Activated gamma-delta T cell treated with anti-CD3 and anti-CD28 coated beads, Interleukin-2, amount 50 U/mL, for 16 hours (primary cell): ENCODE results near the gene PLA2G1B.

Source experiments
- DNase-seq: peaks from one replicate; pipeline ENCODE4 v3.0.0-alpha.2; 2020; ENCODE audit warnings: low read depth

Gene PLA2G1B

DNA sequence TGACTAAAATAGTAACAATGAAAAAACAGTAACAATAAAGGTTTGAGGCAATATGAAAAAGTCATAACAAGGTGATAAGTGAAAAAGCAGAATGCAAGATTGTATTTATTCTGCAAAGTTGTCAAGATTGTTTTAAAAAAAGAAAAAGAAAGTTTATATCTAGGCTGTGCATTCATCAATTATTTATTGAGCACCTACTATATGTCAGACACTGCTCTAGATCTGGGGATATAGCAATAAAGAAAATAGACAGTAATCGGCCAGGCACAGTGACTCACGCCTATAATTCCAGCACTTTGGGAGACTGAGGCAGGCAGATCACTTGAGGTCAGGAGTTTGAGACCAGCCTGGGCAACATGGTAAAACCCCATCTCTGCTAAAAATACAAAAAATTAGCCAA is 3.8 kb downstream of the PLA2G1B start:
- DNase-seq: no peak

DNA sequence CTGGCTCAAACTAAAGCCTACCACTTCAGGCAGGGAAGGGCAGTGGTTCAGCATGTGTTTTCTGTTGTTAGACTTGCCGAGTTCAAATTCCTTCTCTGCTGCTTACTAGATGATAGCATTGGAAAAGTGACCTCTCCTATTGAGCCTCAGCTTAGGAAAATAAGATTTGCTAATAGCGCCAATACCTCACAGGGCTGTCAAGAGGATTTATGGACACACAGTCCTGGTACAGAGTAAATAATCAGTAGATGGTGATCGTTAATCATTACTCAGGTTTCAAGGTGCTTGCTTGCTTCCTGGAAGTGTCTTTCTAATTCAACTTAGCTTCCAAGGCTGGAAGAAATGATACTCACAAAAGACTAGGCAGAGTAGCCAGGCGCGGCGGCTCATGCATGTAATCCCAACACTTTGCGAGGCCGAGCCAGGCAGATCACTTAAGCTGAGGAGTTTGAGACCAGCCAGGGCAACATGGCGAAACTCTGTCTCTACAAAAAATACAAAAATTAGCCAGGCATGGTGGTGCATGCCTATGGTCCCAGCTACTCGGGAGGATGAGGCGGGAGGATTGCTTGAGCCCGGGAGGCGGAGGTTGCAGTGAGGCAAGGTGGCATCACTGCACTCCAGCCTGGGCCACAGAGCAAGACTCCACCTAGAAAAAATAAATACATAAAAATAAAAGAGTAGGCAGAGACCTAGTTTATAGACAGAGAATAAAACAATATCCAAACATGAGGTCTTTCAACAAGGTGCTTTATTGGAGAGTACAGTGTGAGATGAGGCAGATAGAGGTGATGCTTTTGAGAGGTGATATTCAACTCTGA is 6.0 kb downstream of the PLA2G1B start:
- DNase-seq: no peak

DNA sequence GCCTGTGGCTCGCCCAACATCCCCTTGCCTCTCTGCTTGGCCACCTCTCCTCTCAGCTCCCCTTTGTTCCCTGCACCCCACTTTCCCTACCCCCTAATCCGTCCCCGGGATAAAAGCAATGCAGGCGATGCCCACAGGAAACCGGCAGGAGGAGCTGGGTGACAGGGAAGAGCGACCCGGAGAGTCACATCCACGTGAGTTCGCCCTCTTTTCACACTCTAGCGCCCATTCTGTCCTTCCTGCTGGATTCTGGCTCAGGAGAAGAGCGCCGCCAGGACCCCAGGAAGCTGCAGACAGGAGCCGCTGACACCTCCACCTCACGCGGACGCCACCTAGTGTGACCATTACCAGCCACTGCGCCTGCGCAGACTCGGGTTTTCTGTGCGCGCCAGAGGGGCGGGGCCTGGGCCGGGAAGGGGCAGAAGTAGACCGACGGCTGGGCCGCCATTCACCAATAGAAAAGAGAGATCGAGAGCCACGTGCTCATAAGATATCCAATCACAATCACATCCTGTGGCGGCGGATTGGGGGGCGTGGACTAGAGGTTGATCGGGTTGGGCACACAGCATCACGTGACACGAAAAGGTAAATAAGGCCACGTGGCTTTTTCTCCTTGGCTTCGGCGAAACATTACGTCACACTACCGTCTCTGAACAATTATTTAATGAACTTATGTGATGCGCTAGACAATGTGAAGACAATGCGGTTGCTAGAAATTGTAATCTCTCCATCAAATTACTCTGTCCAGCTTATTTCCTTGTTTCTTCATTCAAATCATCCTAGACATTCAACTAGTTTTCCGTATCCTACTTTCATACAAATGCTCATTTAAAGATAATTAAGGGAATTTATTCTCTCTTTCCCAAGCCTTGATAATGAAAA is 10.1 kb downstream of the PLA2G1B start:
- peak; percentile 100 for DNase-seq

DNA sequence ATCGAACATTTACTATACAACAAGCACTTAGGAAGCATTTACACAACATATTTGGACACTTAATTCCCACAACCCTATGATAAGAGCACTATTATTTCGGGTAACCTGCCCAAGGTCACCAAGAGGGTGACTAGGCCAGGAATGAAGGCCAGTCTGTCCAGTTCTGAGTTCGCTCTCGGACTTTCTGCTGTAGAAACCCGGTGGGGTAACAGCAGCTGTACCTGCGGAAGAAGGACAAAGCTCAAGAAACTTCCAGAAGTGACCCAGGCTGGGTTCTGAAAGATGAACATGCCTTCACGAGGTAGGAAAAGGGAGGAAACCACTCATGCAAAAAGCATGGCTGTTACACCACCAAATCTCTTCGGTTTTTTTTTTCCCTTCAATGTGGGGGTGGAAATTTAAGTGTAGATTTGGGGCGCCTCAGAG is 10.8 kb downstream of the PLA2G1B start:
- no peak for DNase-seq

DNA sequence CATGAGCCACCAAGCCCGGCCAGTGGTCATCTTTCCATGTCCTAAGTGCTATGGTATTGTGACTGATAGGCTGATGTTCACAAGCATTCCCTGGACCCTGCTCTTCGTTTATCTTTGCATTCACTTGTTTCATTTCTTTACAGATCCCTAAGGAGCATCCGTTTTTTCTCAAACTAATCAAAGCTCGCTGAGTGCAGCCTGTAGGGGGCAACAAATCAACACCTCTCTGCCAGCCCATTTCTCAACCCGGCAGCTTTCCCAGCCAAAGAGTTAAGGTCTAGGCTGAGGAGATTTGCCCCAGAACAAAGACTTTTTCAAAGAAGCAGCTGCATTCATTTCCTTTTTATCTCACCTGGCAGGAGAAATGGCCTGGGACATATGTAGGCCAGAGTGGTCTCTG is 13.4 kb downstream of the PLA2G1B start:
- DNase-seq: no peak

DNA sequence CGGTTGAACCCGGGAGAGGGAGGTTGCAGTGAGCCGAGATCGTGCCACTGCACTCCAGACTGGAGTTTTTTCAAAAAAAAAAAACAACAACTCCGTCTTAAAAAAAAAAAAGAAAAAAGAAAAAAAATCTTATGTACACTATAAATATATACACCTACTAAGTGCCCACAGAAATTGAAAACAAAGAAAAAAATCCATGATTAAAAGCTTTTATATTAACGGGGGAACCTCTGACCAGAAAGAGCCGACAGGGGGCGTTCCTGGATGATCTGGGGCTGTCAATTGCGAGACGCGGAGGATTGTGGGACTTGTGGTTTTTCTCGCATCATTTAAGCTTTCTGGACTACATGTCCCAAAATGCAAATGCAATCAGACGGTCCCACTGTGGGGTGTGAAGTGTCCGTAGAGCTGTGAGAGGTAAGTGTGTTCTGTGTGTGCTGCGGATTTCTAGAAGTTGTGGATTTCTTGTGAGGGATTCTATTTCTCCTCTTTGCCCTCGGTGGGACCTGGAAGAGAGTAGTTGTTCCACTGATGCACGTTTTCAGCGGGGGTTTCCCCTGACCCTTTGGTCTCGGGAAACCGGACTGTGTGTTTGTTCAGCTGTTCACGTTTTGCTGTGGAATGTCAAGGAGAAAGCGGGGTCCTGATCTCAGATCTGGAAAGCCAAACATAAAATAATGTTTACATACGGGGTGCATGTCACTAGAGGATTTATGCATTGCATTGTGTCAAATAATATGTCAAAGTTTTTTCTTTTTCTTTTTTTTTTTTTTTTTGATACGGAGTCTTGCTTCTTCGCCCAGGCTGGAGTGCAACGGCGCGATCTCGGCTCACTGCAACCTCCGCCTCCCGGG is 25.4 kb downstream of the PLA2G1B start, which contains the start of gene SIRT4:
TSS of gene SIRT4 (plus strand) at position 360 of the 854 bp plus-strand sequence. CDS start 1,241 bp downstream, outside the sequence.
- DNase-seq: peak; percentile 87

DNA sequence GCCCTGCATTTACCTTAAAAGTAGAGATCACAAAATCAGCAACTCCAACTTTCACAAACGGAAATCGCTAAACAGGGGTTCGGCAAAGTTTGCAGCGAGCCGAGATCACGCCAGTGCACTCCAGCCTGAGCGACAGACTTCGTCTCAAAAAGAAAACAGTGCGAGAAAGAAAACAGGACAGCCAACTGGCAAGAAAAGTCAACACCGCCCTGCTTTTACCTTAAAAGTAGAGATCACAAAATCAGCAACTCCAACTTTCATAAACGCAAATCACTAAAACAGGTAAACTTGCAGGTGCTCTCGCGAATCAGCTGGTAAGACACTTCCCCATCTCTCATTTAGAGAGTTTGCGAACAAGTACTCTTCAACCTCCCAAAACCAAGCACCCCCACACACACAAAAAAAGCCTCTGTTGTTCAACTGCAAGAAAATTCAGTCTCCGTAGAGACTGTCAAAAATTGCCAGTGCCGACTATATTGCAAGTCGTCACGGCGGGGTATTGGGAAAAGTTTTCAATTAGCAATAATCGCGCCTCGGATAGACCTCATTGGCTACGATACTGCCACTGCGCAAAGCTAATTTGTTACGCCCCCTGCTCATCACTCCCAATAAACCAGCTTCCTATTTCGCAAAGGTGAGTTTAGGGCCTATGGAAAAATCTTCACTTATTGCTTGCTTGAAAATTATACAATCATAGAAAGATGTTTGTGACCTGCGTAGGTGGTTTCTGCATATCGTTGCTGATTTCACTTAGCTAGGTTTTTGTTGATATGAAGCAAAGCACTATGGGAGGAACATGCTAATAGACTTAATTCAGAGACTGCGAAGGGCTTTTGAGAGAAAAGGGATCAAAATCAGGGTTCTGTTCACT is 34.7 kb downstream of the PLA2G1B start, which contains the start of gene RNU4-1:
TSS of gene RNU4-1 (minus strand) at position 577 of the 871 bp plus-strand sequence.
- DNase-seq: peak; percentile 56

DNA sequence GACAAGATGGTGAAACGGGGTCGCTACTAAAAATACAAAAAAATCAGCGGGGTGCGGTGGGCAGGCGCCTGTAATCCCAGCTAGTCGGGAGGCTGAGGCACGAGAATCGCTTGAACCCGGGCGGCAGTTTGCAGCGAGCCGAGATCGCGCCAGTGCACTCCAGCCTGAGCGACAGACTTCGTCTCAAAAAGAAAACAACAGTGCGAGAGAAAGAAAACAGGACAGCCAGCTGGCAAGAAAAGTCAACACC is 35.2 kb downstream of the PLA2G1B start:
- DNase-seq: no peak

DNA sequence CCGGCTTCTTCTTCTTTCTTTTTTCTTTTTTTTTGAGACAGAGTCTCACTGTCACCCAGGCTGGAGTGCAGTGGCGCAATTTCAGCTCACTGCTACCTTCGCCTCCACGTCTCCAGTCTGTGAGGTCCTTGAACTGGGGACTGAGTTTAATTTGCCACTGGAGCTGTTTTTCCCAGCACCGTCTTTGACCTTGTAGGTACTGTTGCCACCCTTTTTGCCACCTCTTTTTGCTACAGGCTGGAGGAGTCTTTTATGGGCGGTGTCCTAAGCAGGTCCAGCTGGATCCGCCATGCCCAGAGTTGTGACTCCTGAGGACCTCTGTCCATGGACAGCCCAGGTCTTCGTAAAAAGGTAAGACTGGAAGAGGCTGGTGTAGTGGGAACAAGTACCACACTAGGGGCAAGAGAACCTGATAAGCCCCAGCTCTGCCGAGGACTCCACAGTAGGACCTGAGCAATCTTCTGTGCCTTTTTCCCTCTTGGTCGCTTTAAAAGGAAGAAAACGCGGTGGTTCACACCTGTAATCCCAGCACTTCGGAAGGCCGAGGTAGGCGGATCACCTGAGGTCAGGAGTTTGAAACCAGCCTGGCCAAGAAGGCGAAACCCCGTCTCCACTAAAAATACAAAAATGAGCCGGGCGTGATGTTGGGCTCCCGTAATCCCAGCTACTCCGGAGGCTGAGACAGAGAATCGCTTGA is 36.8 kb downstream of the PLA2G1B start:
- no peak for DNase-seq

DNA sequence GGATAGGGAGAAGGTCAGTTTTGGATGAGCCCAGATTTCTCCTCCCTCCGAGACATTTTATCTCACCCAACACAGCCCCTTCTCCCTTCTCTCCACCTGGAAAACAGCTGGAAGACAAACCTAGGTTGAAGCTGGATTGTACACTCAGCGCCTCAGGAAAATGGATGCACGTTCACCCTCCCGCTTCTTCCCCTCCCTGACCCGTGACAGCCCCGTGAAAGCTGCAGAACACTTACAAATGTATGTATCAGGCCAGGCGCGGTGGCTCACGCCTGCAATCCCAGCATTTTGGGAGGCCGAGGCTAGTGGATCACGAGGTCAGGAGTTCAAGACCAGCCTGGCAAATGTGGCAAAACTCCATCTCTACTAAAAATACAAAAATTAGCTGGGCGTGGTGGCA is 40.1 kb downstream of the PLA2G1B start:
- no peak for DNase-seq

DNA sequence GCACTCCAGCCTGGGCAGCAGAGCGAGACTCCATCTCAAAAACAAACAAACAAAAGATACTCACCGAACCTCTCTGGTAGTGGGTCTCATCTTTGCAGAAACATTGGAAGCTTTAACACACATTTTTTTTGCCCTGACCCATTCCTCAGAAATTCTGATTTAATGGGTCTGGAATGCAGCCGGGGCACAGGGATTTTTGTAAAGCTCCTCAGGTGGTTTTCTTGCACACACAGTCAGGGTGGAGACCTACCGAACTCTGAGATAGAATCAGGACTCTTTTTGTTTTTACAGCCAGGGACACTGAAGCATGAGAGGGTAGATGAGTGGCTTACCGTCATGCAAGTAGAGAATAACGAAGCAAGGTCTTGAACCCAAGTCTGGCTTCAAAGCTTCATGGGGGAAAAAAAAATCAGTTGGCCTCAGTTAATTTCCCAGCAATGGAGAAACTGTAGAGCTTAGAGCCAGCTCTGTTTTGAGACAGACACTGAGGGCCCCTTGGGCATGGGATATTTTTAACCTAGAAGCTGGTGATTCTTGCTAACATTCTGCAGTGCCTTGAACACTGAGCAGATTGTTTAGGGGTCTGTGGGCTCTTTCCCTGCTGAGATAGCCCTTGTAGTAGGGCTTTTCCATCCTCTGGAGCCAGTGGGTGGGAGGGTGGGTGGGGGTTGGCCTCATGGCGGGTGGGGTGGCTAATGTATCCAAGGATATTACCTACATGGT is 40.6 kb downstream of the PLA2G1B start:
- DNase-seq: no peak

DNA sequence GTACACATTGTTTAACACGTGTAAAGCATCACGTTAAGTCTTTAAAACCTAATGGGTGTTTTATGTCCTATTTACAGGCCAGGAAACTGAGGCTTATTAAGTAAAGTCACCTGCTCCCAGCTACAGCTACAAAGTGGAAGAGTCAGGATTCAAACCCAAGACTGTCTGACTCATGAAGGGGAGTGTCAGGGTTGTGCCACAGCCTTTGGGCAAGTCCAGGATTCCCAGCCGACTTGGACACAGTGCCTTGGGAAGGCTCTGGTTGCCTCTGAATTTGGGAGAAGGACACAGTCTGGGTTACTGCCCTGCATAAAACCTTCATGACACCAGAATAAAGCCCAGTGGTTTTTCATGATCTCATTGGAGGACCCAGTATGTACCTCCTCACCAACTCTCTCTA is 43.2 kb downstream of the PLA2G1B start:
- DNase-seq: no peak

DNA sequence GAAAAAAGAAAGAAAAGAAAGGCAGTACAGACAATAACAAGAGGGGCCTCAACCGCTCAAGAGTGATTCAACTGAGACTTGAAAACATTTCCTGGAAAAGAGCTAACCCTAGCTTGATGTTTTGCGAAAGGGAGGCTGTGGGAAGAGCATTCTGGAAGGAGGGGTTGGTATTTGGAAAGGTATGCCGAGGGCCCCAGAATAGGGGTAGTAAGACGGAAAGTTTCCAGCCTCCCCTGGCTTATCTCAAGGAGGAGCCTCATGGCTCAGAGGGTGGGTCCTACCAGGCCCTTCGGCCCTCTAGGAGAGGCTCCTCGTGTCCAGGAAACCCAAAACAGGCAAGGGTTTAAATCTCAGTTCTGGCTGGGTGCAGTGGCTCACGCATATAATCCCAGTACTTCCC is 44.3 kb downstream of the PLA2G1B start:
- no peak for DNase-seq

DNA sequence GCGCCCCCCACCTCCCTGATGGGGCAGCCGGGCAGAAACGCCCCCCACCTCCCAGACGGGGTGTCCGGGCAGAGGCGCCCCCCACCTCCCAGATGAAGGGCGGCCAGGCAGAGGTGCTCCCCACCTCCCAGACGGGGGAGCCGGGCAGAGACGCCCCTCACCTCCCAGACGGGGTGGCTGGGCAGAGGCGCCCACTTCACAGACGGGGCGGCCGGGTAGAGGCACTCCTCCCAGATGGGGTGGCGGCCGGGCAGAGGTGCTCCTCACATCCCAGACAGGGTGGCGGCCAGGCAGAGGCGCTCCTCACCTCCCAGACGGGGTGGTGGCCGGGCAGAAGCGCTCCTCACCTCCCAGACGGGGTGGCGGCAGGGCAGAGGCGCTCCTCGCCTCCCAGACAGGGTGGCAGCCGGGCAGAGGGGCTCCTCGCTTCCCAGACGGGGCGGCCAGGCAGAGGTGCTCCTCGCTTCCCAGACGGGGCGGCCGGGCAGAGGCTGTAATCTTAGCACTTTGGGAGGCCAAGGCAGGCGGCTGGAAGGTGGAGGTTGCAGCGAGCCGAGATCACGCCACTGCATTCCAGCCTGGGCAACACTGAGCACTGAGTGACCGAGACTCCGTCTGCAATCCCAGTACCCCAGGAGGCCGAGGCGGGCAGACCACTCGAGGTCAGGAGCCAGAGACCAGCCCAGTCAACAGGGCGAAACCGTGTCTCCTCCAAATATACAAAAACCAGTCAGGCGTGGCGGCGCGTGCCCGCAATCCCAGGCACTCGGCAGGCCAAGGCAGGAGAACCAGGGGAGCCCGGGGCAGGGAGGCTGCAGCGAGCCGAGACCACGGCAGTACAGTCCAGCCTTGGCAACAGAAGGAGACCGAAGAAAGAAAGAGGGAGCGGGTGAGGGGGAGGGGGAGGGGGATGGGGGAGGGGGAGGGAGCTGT is 49.2 kb downstream of the PLA2G1B start:
- DNase-seq: no peak

DNA sequence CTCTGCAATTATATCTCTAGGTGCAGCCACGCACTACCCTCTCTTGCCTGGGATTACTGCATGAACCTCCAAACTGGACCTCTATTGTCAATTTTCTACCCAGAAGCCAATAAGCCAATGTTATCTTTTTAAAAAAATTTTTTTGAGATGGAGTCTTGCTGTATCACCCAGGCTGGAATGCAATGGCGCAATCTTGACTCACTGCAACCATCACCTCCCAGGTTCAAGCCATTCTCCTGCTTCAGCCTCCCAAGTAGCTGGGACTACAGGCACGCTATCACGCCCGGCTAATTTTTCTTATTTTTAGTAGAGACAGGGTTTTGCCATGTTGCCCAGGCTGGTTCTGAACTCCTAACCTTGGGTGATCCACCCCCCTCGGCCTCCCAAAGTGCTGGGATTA is 50.8 kb downstream of the PLA2G1B start:
- no peak for DNase-seq
